ENCODE measurements around the gene PPP2R5C. TPM values are rescaled to one million over a fixed set of nuclear protein-coding genes. Genes with fewer than 3 reads are reported as not detected.

The PPP2R5C gene
- total RNA-seq, 6 donors from 2014 or later: 105 to 208 (median 133) TPM

- Histone ChIP-seq H3K4me3 (peak overlapping the region in 2 of 4 donors; percentile 22 to 30), H3K9me3 (no peaks in the 10 kb centered on the region), H3K4me1 (peaks cover 35 to 49% (median 40%) of the 10 kb centered on the region in 4 donors), H3K36me3 (peaks cover 0 to 9% (median 2%) of the 10 kb centered on the region in 4 donors), H3K27me3 (no peaks in the 10 kb centered on the region), H3K27ac (peak overlapping the region; percentile 86 to 92 (median 88))
- no peak for TF ChIP-seq POLR2A (IDR thresholded peaks at IDR 0.05)
- no peak for TF ChIP-seq POLR2AphosphoS5 (IDR thresholded peaks at IDR 0.05)
- no peak for TF ChIP-seq CTCF (IDR thresholded peaks at IDR 0.05)
- TF ChIP-seq EP300 (IDR thresholded peaks at IDR 0.05): no peak
- DNase-seq (no peak), ATAC-seq (ENCODE audit: low FRiP score in 2 of 2) (no peak)
- WGBS, 2 donors: 26 to 44% methylated on average over 9 of the region's 9 CpGs
Observed at GRCh38 chr14:101823066-101823465, 61.6 kb downstream of the PPP2R5C start.

- Histone ChIP-seq H3K9me3 (no peaks in the 10 kb centered on the region), H3K4me3 (peak overlapping the region in 3 of 4 donors; percentile 20 to 30 (median 22)), H3K36me3 (peaks cover 0 to 9% (median 2%) of the 10 kb centered on the region in 4 donors), H3K4me1 (peaks cover 38 to 53% (median 43%) of the 10 kb centered on the region in 4 donors), H3K27ac (peak overlapping the region; percentile 86 to 92 (median 88)), H3K27me3 (no peaks in the 10 kb centered on the region)
- TF ChIP-seq POLR2AphosphoS5 (IDR thresholded peaks at IDR 0.05) (no peak), EP300 (IDR thresholded peaks at IDR 0.05) (no peak), POLR2A (IDR thresholded peaks at IDR 0.05) (peak in 2 of 4 donors; percentile 33 to 58), CTCF (IDR thresholded peaks at IDR 0.05) (no peak)
- ATAC-seq (ENCODE audit: low FRiP score in 2 of 2) (peak; percentile 56 to 69), DNase-seq (no peak)
- WGBS, 2 donors: 21 to 34% methylated on average over 12 of the region's 12 CpGs
Observed at GRCh38 chr14:101823511-101824120, 62.1 kb downstream of the PPP2R5C start.

- no peak for DNase-seq
- H3K27me3 ChIP-seq: no peaks in the 10 kb centered on the region
- TF ChIP-seq POLR2A (IDR thresholded peaks at IDR 0.05): no peak
- peak in 1 of 4 donors; percentile 42 for TF ChIP-seq EP300 (IDR thresholded peaks at IDR 0.05)
- ATAC-seq (ENCODE audit: low FRiP score in 2 of 2): peak; percentile 42 to 59
- H3K4me1 ChIP-seq: peaks cover 42 to 53% (median 47%) of the 10 kb centered on the region in 4 donors
- peaks cover 0 to 6% (median 2%) of the 10 kb centered on the region in 4 donors for H3K36me3 ChIP-seq
- H3K9me3 ChIP-seq: no peaks in the 10 kb centered on the region
- H3K27ac ChIP-seq: peak overlapping the region; percentile 86 to 92 (median 88)
- H3K4me3 ChIP-seq: peak overlapping the region in 3 of 4 donors; percentile 20 to 30 (median 22)
- 10 to 20% methylated on average over 3 of the region's 3 CpGs for WGBS, 2 donors
Observed at GRCh38 chr14:101824339-101824727, 62.8 kb downstream of the PPP2R5C start.

- 79 to 92% methylated on average over 3 of the region's 3 CpGs for WGBS, 2 donors
Observed at GRCh38 chr14:101825797-101826196, 64.3 kb downstream of the PPP2R5C start.

GRCh38 chr14:101826351-101826750 is 64.8 kb downstream of the PPP2R5C start:
- ATAC-seq (ENCODE audit: low FRiP score in 2 of 2): no peak
- H3K4me3 ChIP-seq: no peak overlapping the region
- DNase-seq: no peak
- H3K9me3 ChIP-seq: no peaks in the 10 kb centered on the region
- peak overlapping the region; percentile 86 to 92 (median 88) for H3K27ac ChIP-seq
- H3K4me1 ChIP-seq: peaks cover 51 to 61% (median 56%) of the 10 kb centered on the region in 4 donors
- no peaks in the 10 kb centered on the region for H3K36me3 ChIP-seq
- H3K27me3 ChIP-seq: no peaks in the 10 kb centered on the region
- no peak for TF ChIP-seq CTCF (IDR thresholded peaks at IDR 0.05)
- TF ChIP-seq POLR2A (IDR thresholded peaks at IDR 0.05): no peak
- TF ChIP-seq POLR2AphosphoS5 (IDR thresholded peaks at IDR 0.05): no peak
- no peak for TF ChIP-seq EP300 (IDR thresholded peaks at IDR 0.05)

More at GRCh38 chr14:101825797-101826196, 64.3 kb downstream of the PPP2R5C start:
- no peak for ATAC-seq (ENCODE audit: low FRiP score in 2 of 2)
- Histone ChIP-seq H3K4me3 (peak overlapping the region in 1 of 4 donors; percentile 9), H3K4me1 (peaks cover 48 to 59% (median 54%) of the 10 kb centered on the region in 4 donors), H3K9me3 (no peaks in the 10 kb centered on the region), H3K27ac (peak overlapping the region; percentile 86 to 92 (median 88)), H3K36me3 (no peaks in the 10 kb centered on the region), H3K27me3 (no peaks in the 10 kb centered on the region)
- no peak for DNase-seq
- no peak for TF ChIP-seq POLR2A (IDR thresholded peaks at IDR 0.05)
- TF ChIP-seq POLR2AphosphoS5 (IDR thresholded peaks at IDR 0.05): no peak
- no peak for TF ChIP-seq CTCF (IDR thresholded peaks at IDR 0.05)
- no peak for TF ChIP-seq EP300 (IDR thresholded peaks at IDR 0.05)

All from upper lobe of left lung (tissue), 6 donors.